Vagina (tissue), 2 donors: Measurements from ENCODE around the gene SAXO2. TPM values are rescaled to one million over a fixed set of nuclear protein-coding genes. Genes with fewer than 3 reads are reported as not detected.
A peak's percentile ranks its signal among the peaks of the same experiment; 100 is the strongest.
"Not testable (repeated sequence)": the region's sequence is repeated elsewhere in the genome, so short reads cannot be mapped to it uniquely, and the experiment has no call there.

ENCODE experiments used
- DNase-seq, 2 donors: peaks; one replicate each; pipeline ENCODE4 v3.0.0-alpha.2; 2017; ENCODE audit errors: extremely low spot score in 2 of 2
- H3K27ac ChIP-seq: fragments of 200-600 bp; sonication (generic); one replicate; pipeline ENCODE4 v1.5.1; 2019
- H3K27me3 ChIP-seq: fragments of 200-600 bp; sonication (generic); one replicate; pipeline ENCODE4 v1.5.1; 2019
- H3K36me3 ChIP-seq, 2 donors: fragments of 200-600 bp; sonication (generic); one replicate each; pipeline ENCODE4 v1.5.1; 2017 to 2019
- H3K4me1 ChIP-seq: fragments of 200-600 bp; sonication (generic); one replicate; pipeline ENCODE4 v1.5.1; 2019
- H3K4me3 ChIP-seq, 2 donors: fragments of 200-600 bp; sonication (generic); 1 replicate in 1 of 2; 2 replicates in 1 of 2; pipeline ENCODE4 v1.5.1; 2016 to 2019
- H3K9me3 ChIP-seq: fragments of 200-600 bp; sonication (generic); one replicate; pipeline ENCODE4 v1.5.1; 2019
- CTCF ChIP-seq, 3 experiments: fragments of 450-650 bp in 2 of 3; fragments of 200-600 bp in 1 of 3; sonication (generic) in 1 of 3; IDR thresholded peaks; one replicate each; pipeline ENCODE4 v1.5.1; 2017 to 2019; ENCODE audit warnings: antibody characterized with exemption in 3 of 3, mild to moderate bottlenecking in 2 of 3, moderate library complexity in 2 of 3
- POLR2A ChIP-seq, 2 donors: fragments of 450-650 bp; IDR thresholded peaks; one replicate each; pipeline ENCODE4 v1.6.1; 2017; ENCODE audit warnings: antibody characterized with exemption in 2 of 2, mild to moderate bottlenecking in 2 of 2, moderate library complexity in 2 of 2
- POLR2AphosphoS5 ChIP-seq, 2 donors: sonication (generic); formaldehyde crosslinking; IDR thresholded peaks; one replicate each; pipeline ENCODE4 v1.9.0; 2017; ENCODE audit warnings: antibody characterized with exemption in 2 of 2, mild to moderate bottlenecking in 2 of 2, low read depth in 1 of 2; ENCODE audit not compliant: insufficient read depth in 1 of 2
- intact Hi-C: fragments of 100-400 bp; cut with DNase I; formaldehyde crosslinking; loops from one replicate; pipeline ENCODE4 v1.15.1; 2023
- total RNA-seq: library from RNA; depleted of rRNA; stranded (reverse); fragments of >200 nt; gene quantifications from one replicate; pipeline ENCODE4 v1.2.3, GENCODE V29; 2016

The SAXO2 gene
- total RNA-seq, 1 donor from 2014 or later = not detected

GRCh38 chr15:82239685-82240391, 22.8 kb upstream of the SAXO2 start:
- no peaks in the 10 kb centered on the region for H3K27me3 ChIP-seq
- H3K4me3 ChIP-seq = no peak overlapping the region
- no peak for DNase-seq
- no peak for TF ChIP-seq POLR2A (IDR thresholded peaks at IDR 0.05)
- no peak for TF ChIP-seq CTCF (IDR thresholded peaks at IDR 0.05)
- no peak for TF ChIP-seq POLR2AphosphoS5 (IDR thresholded peaks at IDR 0.05; ENCODE audit: insufficient read depth in 1 of 2, low read depth in 1 of 2)
- no peak overlapping the region for H3K27ac ChIP-seq
- H3K36me3 ChIP-seq = peaks cover 0 to 10% of the 10 kb centered on the region in 2 donors
- intact Hi-C loops = no loop called here
- no peaks in the 10 kb centered on the region for H3K4me1 ChIP-seq
- H3K9me3 ChIP-seq = no peaks in the 10 kb centered on the region

DNA sequence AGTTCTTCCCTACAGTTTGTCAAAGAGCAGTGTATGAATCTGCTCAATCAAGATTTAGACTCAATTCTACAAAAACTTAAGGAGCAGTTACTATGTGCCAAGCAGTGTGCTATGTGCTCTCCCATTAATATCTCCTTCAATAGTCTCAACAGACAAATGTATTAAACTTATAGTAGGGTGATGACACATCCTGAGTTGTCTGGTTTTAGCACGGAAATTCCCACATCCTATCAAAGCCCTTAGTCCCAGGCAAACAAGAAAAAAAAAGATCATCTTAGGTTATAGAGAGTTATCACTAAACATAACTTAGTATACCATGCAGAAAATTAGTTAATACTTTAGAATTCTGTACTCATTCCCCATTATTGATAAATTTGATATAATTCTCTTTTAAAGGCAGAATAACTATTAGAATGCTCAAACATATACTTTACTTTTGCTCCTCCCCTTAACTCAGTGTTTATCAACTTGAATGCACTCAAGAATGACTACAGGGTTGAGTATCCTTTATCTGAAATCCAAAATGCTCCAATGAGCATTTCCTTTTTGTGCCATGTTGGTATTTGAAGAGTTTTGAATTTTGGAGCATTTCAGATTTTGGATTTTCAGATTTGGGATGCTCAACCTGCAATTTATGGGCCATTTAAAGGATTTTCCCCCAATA, 20.6 kb upstream of the SAXO2 start:
- H3K4me3 ChIP-seq, H3K4me1 ChIP-seq, H3K9me3 ChIP-seq, H3K27ac ChIP-seq, H3K36me3 ChIP-seq, intact Hi-C loops, DNase-seq, H3K27me3 ChIP-seq: not testable (repeated sequence)

DNA sequence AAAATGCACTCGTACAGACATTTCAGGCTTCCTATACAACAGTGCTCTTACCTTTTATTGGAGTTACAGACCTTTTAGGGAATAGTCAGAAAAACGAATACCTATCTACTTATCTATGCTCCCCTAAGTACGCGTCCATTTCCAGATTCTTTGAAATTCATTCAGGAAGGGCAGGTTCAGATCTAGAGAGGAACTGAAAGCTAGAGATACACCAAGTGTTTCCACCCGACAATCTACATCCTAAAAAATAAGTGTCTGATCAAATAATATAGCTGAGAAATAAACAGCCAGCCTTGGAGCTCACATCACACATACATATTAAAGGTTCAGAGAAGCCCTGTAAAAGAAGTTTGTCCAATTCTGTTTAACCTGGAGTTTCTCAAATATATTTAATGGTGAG, 19.0 kb upstream of the SAXO2 start:
- H3K27ac ChIP-seq, H3K36me3 ChIP-seq, H3K27me3 ChIP-seq, H3K4me1 ChIP-seq, intact Hi-C loops, DNase-seq, H3K9me3 ChIP-seq, H3K4me3 ChIP-seq: not testable (repeated sequence)

- H3K27ac ChIP-seq, H3K4me1 ChIP-seq, H3K36me3 ChIP-seq, H3K4me3 ChIP-seq, H3K27me3 ChIP-seq, intact Hi-C loops, DNase-seq, H3K9me3 ChIP-seq: not testable (repeated sequence)
Observed at GRCh38 chr15:82245956-82246355, 16.7 kb upstream of the SAXO2 start.

DNA sequence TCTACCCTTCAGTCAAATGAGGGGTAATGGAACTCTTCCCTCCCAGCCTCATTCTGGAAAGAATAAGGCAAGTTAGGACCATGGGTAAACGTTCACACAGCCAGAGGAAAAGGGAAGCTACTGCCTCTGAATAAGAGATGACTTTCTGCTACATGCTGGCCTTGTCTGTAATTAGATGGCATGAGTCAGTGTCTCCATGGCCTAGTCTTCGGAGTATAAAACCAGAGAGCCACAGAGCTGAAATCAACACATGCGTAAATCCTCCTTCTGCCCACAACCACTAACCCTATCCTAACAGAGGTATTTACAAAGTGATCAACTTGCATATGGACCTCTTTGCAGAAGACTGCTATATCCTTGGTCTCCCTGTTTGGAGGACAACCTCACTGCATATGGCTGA, 14.4 kb upstream of the SAXO2 start:
- H3K4me3 ChIP-seq, DNase-seq, H3K9me3 ChIP-seq, intact Hi-C loops, H3K27ac ChIP-seq, H3K27me3 ChIP-seq, H3K4me1 ChIP-seq, H3K36me3 ChIP-seq: not testable (repeated sequence)

- H3K36me3 ChIP-seq, H3K9me3 ChIP-seq, intact Hi-C loops, H3K27me3 ChIP-seq, DNase-seq: not testable (repeated sequence)
- H3K4me3 ChIP-seq = peak overlapping the region; percentile 83 to 89
- H3K4me1 ChIP-seq = peaks cover 32% of the 10 kb centered on the region
- H3K27ac ChIP-seq = peak overlapping the region; percentile 74
Observed at GRCh38 chr15:82261566-82262421, 824 bp upstream of the SAXO2 start.

- TF ChIP-seq POLR2AphosphoS5 (IDR thresholded peaks at IDR 0.05; ENCODE audit: insufficient read depth in 1 of 2, low read depth in 1 of 2) = no peak
- no peak for TF ChIP-seq POLR2A (IDR thresholded peaks at IDR 0.05)
- no peak for TF ChIP-seq CTCF (IDR thresholded peaks at IDR 0.05)
- intact Hi-C loops = no loop called here
- Histone ChIP-seq H3K36me3 (no peaks in the 10 kb centered on the region), H3K9me3 (no peaks in the 10 kb centered on the region), H3K4me3 (peak overlapping the region; percentile 83 to 89), H3K27me3 (no peaks in the 10 kb centered on the region), H3K27ac (no peak overlapping the region), H3K4me1 (peaks cover 32% of the 10 kb centered on the region)
- DNase-seq = no peak
Observed at GRCh38 chr15:82263350-82263749, 732 bp downstream of the SAXO2 start.

GRCh38 chr15:82267137-82267536, 4.5 kb downstream of the SAXO2 start:
- peaks cover 10% of the 10 kb centered on the region for H3K4me1 ChIP-seq
- H3K27me3 ChIP-seq, H3K36me3 ChIP-seq, intact Hi-C loops, DNase-seq, H3K9me3 ChIP-seq, H3K27ac ChIP-seq, H3K4me3 ChIP-seq: not testable (repeated sequence)
